Measurements from ENCODE around the gene OSGEP.

DNA sequence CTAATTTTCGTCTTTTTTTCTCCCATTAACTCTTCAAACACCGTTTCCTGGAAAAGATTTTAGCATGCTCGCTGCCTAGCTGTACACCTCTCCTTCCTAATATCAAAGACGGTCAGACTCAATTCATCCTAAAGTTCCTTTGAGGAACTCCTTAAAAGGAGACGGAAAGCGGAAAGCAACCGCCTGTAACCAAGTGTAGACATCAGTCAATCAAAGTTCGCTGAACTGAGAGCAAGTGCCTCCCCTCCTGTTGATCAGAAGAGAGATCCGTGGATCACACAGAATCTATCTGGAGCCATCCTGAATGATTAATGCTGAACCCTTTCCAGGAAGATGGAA lies 40.9 kb downstream of the OSGEP start:
- no peak for TF ChIP-seq POLR2A (IDR thresholded peaks at IDR 0.05)
- TF ChIP-seq, protein P1, sequence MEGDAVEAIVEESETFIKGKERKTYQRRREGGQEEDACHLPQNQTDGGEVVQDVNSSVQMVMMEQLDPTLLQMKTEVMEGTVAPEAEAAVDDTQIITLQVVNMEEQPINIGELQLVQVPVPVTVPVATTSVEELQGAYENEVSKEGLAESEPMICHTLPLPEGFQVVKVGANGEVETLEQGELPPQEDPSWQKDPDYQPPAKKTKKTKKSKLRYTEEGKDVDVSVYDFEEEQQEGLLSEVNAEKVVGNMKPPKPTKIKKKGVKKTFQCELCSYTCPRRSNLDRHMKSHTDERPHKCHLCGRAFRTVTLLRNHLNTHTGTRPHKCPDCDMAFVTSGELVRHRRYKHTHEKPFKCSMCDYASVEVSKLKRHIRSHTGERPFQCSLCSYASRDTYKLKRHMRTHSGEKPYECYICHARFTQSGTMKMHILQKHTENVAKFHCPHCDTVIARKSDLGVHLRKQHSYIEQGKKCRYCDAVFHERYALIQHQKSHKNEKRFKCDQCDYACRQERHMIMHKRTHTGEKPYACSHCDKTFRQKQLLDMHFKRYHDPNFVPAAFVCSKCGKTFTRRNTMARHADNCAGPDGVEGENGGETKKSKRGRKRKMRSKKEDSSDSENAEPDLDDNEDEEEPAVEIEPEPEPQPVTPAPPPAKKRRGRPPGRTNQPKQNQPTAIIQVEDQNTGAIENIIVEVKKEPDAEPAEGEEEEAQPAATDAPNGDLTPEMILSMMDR (IDR thresholded peaks at IDR 0.05) = no peak

Data from body of pancreas (tissue), 4 donors.